Measurements from ENCODE around the gene FAM181A.

FAM181A gene

DNA sequence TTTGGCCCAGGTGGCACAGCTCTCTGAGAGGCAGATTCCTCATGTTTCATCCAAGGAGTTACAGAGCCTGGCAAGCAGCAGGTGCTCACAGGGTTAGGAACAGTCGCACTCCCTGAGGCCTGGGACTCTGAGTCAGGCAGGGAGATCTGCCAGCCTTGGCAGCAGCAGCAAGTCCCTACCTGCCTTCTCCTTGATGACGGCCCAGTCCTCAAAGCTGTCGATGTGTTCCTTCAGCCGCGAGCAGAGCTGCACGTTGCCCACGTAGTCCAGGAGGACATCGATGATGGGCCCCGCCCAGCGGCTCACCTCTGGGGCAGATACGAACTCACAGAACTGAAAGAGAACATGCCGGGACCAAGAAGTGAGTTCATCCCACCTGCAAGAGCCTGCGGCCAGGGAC is 10.4 kb downstream of the FAM181A start:
- no peak overlapping the region for H4K91ac ChIP-seq (ENCODE audit: low read depth, low read length)
- no peak for DNase-seq
- H3K14ac ChIP-seq (ENCODE audit: low read length): no peak overlapping the region
- H3K79me1 ChIP-seq (ENCODE audit: low read length): no peaks in the 10 kb centered on the region
- H4K12ac ChIP-seq (ENCODE audit: low read depth, low read length): no peak overlapping the region
- no peak overlapping the region for H2BK120ac ChIP-seq (ENCODE audit: insufficient read depth, low read length, poor library complexity)
- no peak overlapping the region for H2AFZ ChIP-seq (ENCODE audit: insufficient read depth, low read length, poor library complexity)
- no peaks in the 10 kb centered on the region for H3K36me3 ChIP-seq (ENCODE audit: control insufficient read depth in 1 of 2, insufficient read depth in 2 of 2, low read length in 2 of 2)
- H3K4me1 ChIP-seq (ENCODE audit: control insufficient read depth in 1 of 2, insufficient read depth in 2 of 2, low read length in 2 of 2): peaks cover 3 to 7% of the 10 kb centered on the region in 2 experiments
- no peak overlapping the region for H2AK5ac ChIP-seq (ENCODE audit: low read length)
- H3K4me2 ChIP-seq (ENCODE audit: low read length): no peak overlapping the region
- no peak overlapping the region for H3K4ac ChIP-seq (ENCODE audit: low read depth, low read length)
- no peak overlapping the region for H4K8ac ChIP-seq (ENCODE audit: low read depth, low read length)
- H3K27me3 ChIP-seq (ENCODE audit: insufficient read depth, low read length): peaks cover 8% of the 10 kb centered on the region
- H3K9me3 ChIP-seq (ENCODE audit: insufficient read depth, low read depth, low read length): peaks cover 4% of the 10 kb centered on the region
- no peaks in the 10 kb centered on the region for H3K79me2 ChIP-seq (ENCODE audit: control insufficient read depth, insufficient read depth, low read length, poor library complexity)
- H2BK12ac ChIP-seq (ENCODE audit: low read length): no peak overlapping the region
- WGBS (ENCODE audit: extremely low coverage, insufficient coverage, insufficient read length): no CpG with 5 or more reads among the region's 13 CpGs
- H3K18ac ChIP-seq (ENCODE audit: low read length): no peak overlapping the region
- no peak overlapping the region for H3K27ac ChIP-seq (ENCODE audit: low read depth, low read length)
- H3K4me3 ChIP-seq (ENCODE audit: low read depth, low read length): no peak overlapping the region
- no peak overlapping the region for H3K23ac ChIP-seq (ENCODE audit: low read length)
- no peak overlapping the region for H3K9ac ChIP-seq (ENCODE audit: low read length)
- H2BK5ac ChIP-seq (ENCODE audit: low read depth, low read length, poor library complexity): no peak overlapping the region

DNA sequence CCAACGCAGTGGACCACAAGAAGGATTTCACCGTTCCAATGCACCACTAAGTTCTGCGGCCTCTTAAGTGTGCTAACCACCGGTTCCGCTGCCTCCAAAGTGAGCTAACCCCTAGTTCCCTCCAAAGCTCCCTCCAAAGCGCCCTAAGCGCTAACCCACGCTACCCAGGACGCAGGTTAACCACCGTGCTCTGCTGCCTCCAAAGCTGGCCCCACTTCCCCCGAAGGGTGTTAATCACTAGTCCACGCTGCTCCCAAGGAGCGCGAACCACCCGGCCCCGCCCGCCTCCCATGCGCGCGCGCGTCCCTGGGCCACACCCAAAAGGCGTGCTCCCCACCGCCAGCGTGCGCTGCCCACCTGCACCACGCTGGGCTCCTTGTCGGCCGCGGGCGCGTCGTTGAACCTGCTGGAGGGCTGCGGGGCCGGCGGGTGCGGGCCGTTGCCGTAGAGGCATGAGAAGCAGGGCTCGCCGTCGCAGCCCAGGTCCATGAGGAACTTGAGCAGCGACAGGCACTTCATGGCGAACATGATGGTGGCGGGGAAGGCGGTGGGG is 11.7 kb downstream of the FAM181A start:
- Histone ChIP-seq H3K4me2 (ENCODE audit: low read length) (peak overlapping the region; percentile 76), H3K9me3 (ENCODE audit: insufficient read depth, low read depth, low read length) (peaks cover 4% of the 10 kb centered on the region), H4K8ac (ENCODE audit: low read depth, low read length) (no peak overlapping the region), H3K9ac (ENCODE audit: low read length) (no peak overlapping the region), H2AK5ac (ENCODE audit: low read length) (no peak overlapping the region), H3K18ac (ENCODE audit: low read length) (no peak overlapping the region), H3K14ac (ENCODE audit: low read length) (no peak overlapping the region), H2AFZ (ENCODE audit: insufficient read depth, low read length, poor library complexity) (no peak overlapping the region), H3K36me3 (ENCODE audit: control insufficient read depth in 1 of 2, insufficient read depth in 2 of 2, low read length in 2 of 2) (no peaks in the 10 kb centered on the region), H4K12ac (ENCODE audit: low read depth, low read length) (no peak overlapping the region), H3K4ac (ENCODE audit: low read depth, low read length) (no peak overlapping the region), H3K23ac (ENCODE audit: low read length) (no peak overlapping the region), H3K27me3 (ENCODE audit: insufficient read depth, low read length) (peaks cover 8% of the 10 kb centered on the region), H2BK120ac (ENCODE audit: insufficient read depth, low read length, poor library complexity) (no peak overlapping the region), H4K91ac (ENCODE audit: low read depth, low read length) (no peak overlapping the region), H3K79me1 (ENCODE audit: low read length) (no peaks in the 10 kb centered on the region), H3K4me1 (ENCODE audit: control insufficient read depth in 1 of 2, insufficient read depth in 2 of 2, low read length in 2 of 2) (peaks cover 3 to 7% of the 10 kb centered on the region in 2 experiments), H2BK12ac (ENCODE audit: low read length) (no peak overlapping the region), H3K4me3 (ENCODE audit: low read depth, low read length) (peak overlapping the region; percentile 64), H3K79me2 (ENCODE audit: control insufficient read depth, insufficient read depth, low read length, poor library complexity) (no peaks in the 10 kb centered on the region), H2BK5ac (ENCODE audit: low read depth, low read length, poor library complexity) (no peak overlapping the region), H3K27ac (ENCODE audit: low read depth, low read length) (no peak overlapping the region)
- WGBS (ENCODE audit: extremely low coverage, insufficient coverage, insufficient read length): no CpG with 5 or more reads among the region's 46 CpGs
- DNase-seq: no peak

DNA sequence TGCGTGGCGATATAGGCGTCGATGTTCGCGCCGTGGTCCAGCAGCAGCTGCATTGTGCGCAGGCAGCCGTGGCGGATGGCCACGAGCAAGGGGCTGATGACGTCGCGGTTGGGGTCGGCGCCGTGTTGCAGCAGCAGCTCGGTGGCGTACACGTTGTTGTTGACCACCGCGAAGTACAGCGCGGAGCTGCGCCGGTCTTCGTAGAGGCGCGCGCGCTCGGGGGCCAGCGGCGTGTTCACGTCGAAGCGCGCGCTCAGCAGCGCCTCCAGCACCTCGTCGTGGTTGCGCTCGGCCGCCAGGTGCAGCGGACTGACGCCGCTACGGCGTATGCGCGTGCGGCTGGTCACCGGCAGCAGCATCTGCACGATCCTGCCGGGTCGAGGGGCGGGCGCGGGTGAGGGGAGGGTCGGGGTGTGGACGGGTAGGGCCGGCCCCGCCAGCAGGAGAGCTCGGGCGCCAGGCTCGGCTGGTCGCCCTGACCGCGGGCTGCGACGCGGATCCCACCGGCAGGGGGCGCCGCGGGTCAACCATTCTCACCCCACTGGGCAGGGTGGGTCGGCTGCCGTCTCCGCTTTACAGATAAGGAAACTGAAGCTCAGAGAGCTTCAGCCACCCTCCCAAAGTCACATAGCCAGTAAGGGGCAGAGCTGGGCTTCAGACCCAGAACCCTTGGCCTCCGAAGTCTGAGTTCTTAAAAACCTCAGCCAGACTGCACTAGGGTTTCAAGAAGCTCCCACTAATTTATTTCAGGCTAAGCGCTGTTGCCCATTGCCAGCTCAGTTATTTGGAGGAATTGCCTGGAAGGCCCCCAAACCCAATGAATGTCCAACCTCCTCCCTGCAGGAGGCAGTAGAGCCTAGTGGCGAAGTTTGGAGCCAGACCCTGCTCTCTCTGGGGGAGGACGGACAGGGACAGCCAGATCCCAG is 12.4 kb downstream of the FAM181A start:
- H4K8ac ChIP-seq (ENCODE audit: low read depth, low read length): no peak overlapping the region
- H3K27ac ChIP-seq (ENCODE audit: low read depth, low read length): no peak overlapping the region
- DNase-seq: peak; percentile 50 to 78
- no peak overlapping the region for H3K4ac ChIP-seq (ENCODE audit: low read depth, low read length)
- no peak overlapping the region for H2AK5ac ChIP-seq (ENCODE audit: low read length)
- H3K4me2 ChIP-seq (ENCODE audit: low read length): peak overlapping the region; percentile 76
- no peak overlapping the region for H2BK5ac ChIP-seq (ENCODE audit: low read depth, low read length, poor library complexity)
- no peak overlapping the region for H3K18ac ChIP-seq (ENCODE audit: low read length)
- no peak overlapping the region for H4K12ac ChIP-seq (ENCODE audit: low read depth, low read length)
- WGBS (ENCODE audit: extremely low coverage, insufficient coverage, insufficient read length): no CpG with 5 or more reads among the region's 84 CpGs
- no peak overlapping the region for H4K91ac ChIP-seq (ENCODE audit: low read depth, low read length)
- no peak overlapping the region for H3K14ac ChIP-seq (ENCODE audit: low read length)
- peak overlapping the region; percentile 64 for H3K4me3 ChIP-seq (ENCODE audit: low read depth, low read length)
- no peak overlapping the region for H2AFZ ChIP-seq (ENCODE audit: insufficient read depth, low read length, poor library complexity)
- no peaks in the 10 kb centered on the region for H3K79me1 ChIP-seq (ENCODE audit: low read length)
- peaks cover 8% of the 10 kb centered on the region for H3K27me3 ChIP-seq (ENCODE audit: insufficient read depth, low read length)
- peaks cover 5 to 7% of the 10 kb centered on the region in 2 experiments for H3K4me1 ChIP-seq (ENCODE audit: control insufficient read depth in 1 of 2, insufficient read depth in 2 of 2, low read length in 2 of 2)
- no peaks in the 10 kb centered on the region for H3K79me2 ChIP-seq (ENCODE audit: control insufficient read depth, insufficient read depth, low read length, poor library complexity)
- H3K9me3 ChIP-seq (ENCODE audit: insufficient read depth, low read depth, low read length): peaks cover 4% of the 10 kb centered on the region
- H3K36me3 ChIP-seq (ENCODE audit: control insufficient read depth in 1 of 2, insufficient read depth in 2 of 2, low read length in 2 of 2): no peaks in the 10 kb centered on the region
- no peak overlapping the region for H2BK12ac ChIP-seq (ENCODE audit: low read length)
- H3K23ac ChIP-seq (ENCODE audit: low read length): no peak overlapping the region
- H2BK120ac ChIP-seq (ENCODE audit: insufficient read depth, low read length, poor library complexity): no peak overlapping the region
- no peak overlapping the region for H3K9ac ChIP-seq (ENCODE audit: low read length)

GRCh38 chr14:93940437-93940836 is 13.3 kb downstream of the FAM181A start:
- no CpG with 5 or more reads among the region's 6 CpGs for WGBS (ENCODE audit: extremely low coverage, insufficient coverage, insufficient read length)
- Histone ChIP-seq H3K4ac (ENCODE audit: low read depth, low read length) (no peak overlapping the region), H4K8ac (ENCODE audit: low read depth, low read length) (no peak overlapping the region), H3K27ac (ENCODE audit: low read depth, low read length) (no peak overlapping the region), H3K4me1 (ENCODE audit: control insufficient read depth in 1 of 2, insufficient read depth in 2 of 2, low read length in 2 of 2) (peaks cover 7% of the 10 kb centered on the region in 2 experiments), H4K12ac (ENCODE audit: low read depth, low read length) (no peak overlapping the region), H3K27me3 (ENCODE audit: insufficient read depth, low read length) (peaks cover 8% of the 10 kb centered on the region), H2AK5ac (ENCODE audit: low read length) (no peak overlapping the region), H3K23ac (ENCODE audit: low read length) (no peak overlapping the region), H3K9me3 (ENCODE audit: insufficient read depth, low read depth, low read length) (peaks cover 4% of the 10 kb centered on the region), H2BK5ac (ENCODE audit: low read depth, low read length, poor library complexity) (no peak overlapping the region), H3K4me2 (ENCODE audit: low read length) (no peak overlapping the region), H3K9ac (ENCODE audit: low read length) (no peak overlapping the region), H2AFZ (ENCODE audit: insufficient read depth, low read length, poor library complexity) (no peak overlapping the region), H3K18ac (ENCODE audit: low read length) (no peak overlapping the region), H3K14ac (ENCODE audit: low read length) (no peak overlapping the region), H4K91ac (ENCODE audit: low read depth, low read length) (no peak overlapping the region), H2BK120ac (ENCODE audit: insufficient read depth, low read length, poor library complexity) (no peak overlapping the region), H3K79me1 (ENCODE audit: low read length) (no peaks in the 10 kb centered on the region), H3K36me3 (ENCODE audit: control insufficient read depth in 1 of 2, insufficient read depth in 2 of 2, low read length in 2 of 2) (no peaks in the 10 kb centered on the region), H3K79me2 (ENCODE audit: control insufficient read depth, insufficient read depth, low read length, poor library complexity) (no peaks in the 10 kb centered on the region), H2BK12ac (ENCODE audit: low read length) (no peak overlapping the region), H3K4me3 (ENCODE audit: low read depth, low read length) (no peak overlapping the region)
- no peak for DNase-seq

All from trophoblast cell (in vitro differentiated cells and primary cell).